Parathyroid adenoma (tissue), 2 donors: ENCODE measurements around the gene ZNF75A.

Source experiments
- H2AFZ ChIP-seq: fragments of 300-600 bp; sonication (generic); one replicate; pipeline ENCODE4 v1.7.0; 2017; ENCODE audit warnings: antibody characterized with exemption, mild to moderate bottlenecking
- H3K27ac ChIP-seq: fragments of 300-600 bp; sonication (generic); one replicate; pipeline ENCODE4 v1.7.0; 2017
- H3K27me3 ChIP-seq: fragments of 300-600 bp; sonication (generic); one replicate; pipeline ENCODE4 v1.7.0; 2017; ENCODE audit warnings: low read length; ENCODE audit not compliant: control insufficient read depth, insufficient read depth
- H3K36me3 ChIP-seq: fragments of 300-600 bp; sonication (generic); one replicate; pipeline ENCODE4 v1.7.0; 2017; ENCODE audit warnings: low read length; ENCODE audit not compliant: control insufficient read depth, insufficient read depth
- H3K4me1 ChIP-seq: fragments of 300-600 bp; sonication (generic); one replicate; pipeline ENCODE4 v1.7.0; 2017; ENCODE audit warnings: control low read depth
- H3K4me2 ChIP-seq: fragments of 300-600 bp; sonication (generic); one replicate; pipeline ENCODE4 v1.7.0; 2017; ENCODE audit warnings: low read length
- H3K4me3 ChIP-seq: fragments of 300-600 bp; sonication (generic); one replicate; pipeline ENCODE4 v1.7.0; 2017; ENCODE audit warnings: low read depth, low read length
- H3K79me2 ChIP-seq: fragments of 300-600 bp; sonication (generic); one replicate; pipeline ENCODE4 v1.7.0; 2017; ENCODE audit warnings: control low read depth
- H3K9ac ChIP-seq: fragments of 300-600 bp; sonication (generic); one replicate; pipeline ENCODE4 v1.7.0; 2017; ENCODE audit warnings: mild to moderate bottlenecking
- H3K9me3 ChIP-seq: fragments of 300-600 bp; sonication (generic); one replicate; pipeline ENCODE4 v1.7.0; 2017; ENCODE audit warnings: low read length; ENCODE audit not compliant: control insufficient read depth
- CTCF ChIP-seq: fragments of 300-600 bp; sonication (generic); IDR thresholded peaks from one replicate; pipeline ENCODE4 v1.7.0; 2017; ENCODE audit warnings: antibody characterized with exemption, mild to moderate bottlenecking
- donor health status: primary hyperparathyroidism.

Gene ZNF75A

DNA sequence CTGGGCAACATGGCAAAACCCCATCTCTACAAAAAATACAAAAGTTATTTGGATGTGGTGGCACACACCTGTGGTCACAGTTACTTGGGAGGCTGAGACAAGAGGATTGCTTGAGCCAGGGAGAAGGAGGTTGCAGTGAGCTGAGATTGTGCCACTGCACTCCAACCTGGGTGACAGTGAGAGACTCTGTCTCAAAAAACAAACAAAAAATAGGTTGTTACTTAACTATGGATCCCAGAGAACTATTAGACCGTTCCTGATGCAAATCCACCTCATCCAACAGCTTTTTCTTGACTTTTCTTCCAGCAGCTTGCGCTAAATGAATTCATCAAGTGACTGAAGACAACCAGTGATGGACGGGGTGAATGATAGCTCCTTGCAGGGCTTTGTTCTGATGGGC lies 50.3 kb downstream of the ZNF75A start, which contains the start of gene OR2C1:
Gene OR2C1, plus strand, starts transcription at position 301 of the 400 bp plus-strand sequence. Its CDS starts 52 bp downstream, at position 353.
- no peak for TF ChIP-seq CTCF
- Histone ChIP-seq H3K4me2 (no peak within 1 kb of the TSS), H3K27ac (no peak within 1 kb of the TSS), H3K79me2 (no peaks in the 10 kb centered on the region), H3K36me3 (no peaks in the 10 kb centered on the region), H3K9me3 (no peaks in the 10 kb centered on the region), H3K4me3 (no peak within 1 kb of the TSS), H2AFZ (no peak within 1 kb of the TSS), H3K27me3 (no peaks in the 10 kb centered on the region), H3K9ac (no peak within 1 kb of the TSS), H3K4me1 (no peaks in the 10 kb centered on the region)

DNA sequence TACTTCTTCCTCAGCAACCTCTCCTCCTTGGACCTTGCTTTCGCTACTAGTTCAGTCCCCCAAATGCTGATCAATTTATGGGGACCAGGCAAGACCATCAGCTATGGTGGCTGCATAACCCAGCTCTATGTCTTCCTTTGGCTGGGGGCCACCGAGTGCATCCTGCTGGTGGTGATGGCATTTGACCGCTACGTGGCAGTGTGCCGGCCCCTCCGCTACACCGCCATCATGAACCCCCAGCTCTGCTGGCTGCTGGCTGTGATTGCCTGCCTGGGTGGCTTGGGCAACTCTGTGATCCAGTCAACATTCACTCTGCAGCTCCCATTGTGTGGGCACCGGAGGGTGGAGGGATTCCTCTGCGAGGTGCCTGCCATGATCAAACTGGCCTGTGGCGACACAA lies 50.8 kb downstream of the ZNF75A start:
- Histone ChIP-seq H3K9me3 (no peaks in the 10 kb centered on the region), H3K4me1 (no peaks in the 10 kb centered on the region), H3K4me3 (no peak overlapping the region), H3K36me3 (no peaks in the 10 kb centered on the region), H2AFZ (no peak overlapping the region), H3K79me2 (no peaks in the 10 kb centered on the region), H3K4me2 (no peak overlapping the region), H3K27me3 (no peaks in the 10 kb centered on the region), H3K27ac (no peak overlapping the region), H3K9ac (no peak overlapping the region)
- TF ChIP-seq CTCF: no peak

DNA sequence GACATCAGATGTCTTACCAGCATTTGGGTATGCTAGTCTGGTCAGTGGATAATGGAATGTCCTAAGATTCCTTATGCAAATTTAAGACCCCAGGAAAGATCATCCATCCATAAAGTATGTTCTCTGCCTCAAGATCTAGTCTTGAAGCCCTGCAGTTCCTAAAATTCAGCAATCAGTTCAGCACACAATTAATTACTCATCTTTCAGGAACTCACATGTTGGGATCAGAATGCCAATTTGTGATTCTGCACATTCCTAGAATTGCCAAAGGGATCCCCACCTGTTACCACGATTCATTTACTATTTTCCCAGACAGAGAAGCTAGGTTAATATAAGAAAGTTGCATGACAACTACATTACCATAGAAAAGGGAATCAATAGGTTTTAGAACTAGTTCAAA lies 53.6 kb downstream of the ZNF75A start:
- Histone ChIP-seq H3K27me3 (no peaks in the 10 kb centered on the region), H3K79me2 (no peaks in the 10 kb centered on the region), H3K4me3 (no peak overlapping the region), H3K9ac (no peak overlapping the region), H3K4me2 (no peak overlapping the region), H3K9me3 (no peaks in the 10 kb centered on the region), H3K36me3 (no peaks in the 10 kb centered on the region), H2AFZ (no peak overlapping the region), H3K27ac (no peak overlapping the region), H3K4me1 (no peaks in the 10 kb centered on the region)
- no peak for TF ChIP-seq CTCF

GRCh38 chr16:3362931-3363330 lies 57.6 kb downstream of the ZNF75A start:
- no peak overlapping the region for H3K27ac ChIP-seq
- no peak for TF ChIP-seq CTCF
- no peak overlapping the region for H3K4me2 ChIP-seq
- no peak overlapping the region for H3K9ac ChIP-seq
- H3K27me3 ChIP-seq: no peaks in the 10 kb centered on the region
- no peaks in the 10 kb centered on the region for H3K4me1 ChIP-seq
- no peak overlapping the region for H3K4me3 ChIP-seq
- no peak overlapping the region for H2AFZ ChIP-seq
- H3K79me2 ChIP-seq: peaks cover 11% of the 10 kb centered on the region
- no peaks in the 10 kb centered on the region for H3K9me3 ChIP-seq
- H3K36me3 ChIP-seq: no peaks in the 10 kb centered on the region

DNA sequence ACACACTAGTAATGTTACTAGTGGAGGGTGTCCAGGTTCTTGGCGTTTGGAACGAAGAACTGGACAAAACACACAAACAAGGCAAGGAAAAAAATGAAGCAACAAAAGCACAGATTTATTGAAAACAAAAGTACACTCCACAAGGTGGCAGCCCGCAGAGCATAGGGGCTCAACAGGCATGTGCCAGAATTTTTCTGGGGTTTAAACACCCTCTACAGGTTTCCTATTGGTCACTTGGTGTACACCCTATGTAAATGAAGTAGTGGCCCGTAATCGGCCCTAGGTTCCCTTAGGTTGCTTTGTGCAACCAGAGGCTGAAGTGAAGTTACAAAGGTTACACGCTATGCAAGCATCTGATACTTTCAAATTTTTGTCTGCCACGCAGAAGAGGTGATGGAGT lies 58.5 kb downstream of the ZNF75A start:
- no peak for TF ChIP-seq CTCF
- Histone ChIP-seq H3K4me3 (no peak overlapping the region), H3K4me2 (no peak overlapping the region), H3K36me3 (no peaks in the 10 kb centered on the region), H3K27me3 (no peaks in the 10 kb centered on the region), H3K4me1 (no peaks in the 10 kb centered on the region), H2AFZ (no peak overlapping the region), H3K9me3 (no peaks in the 10 kb centered on the region), H3K9ac (no peak overlapping the region), H3K79me2 (peaks cover 11% of the 10 kb centered on the region), H3K27ac (no peak overlapping the region)
